Activated CD8-positive, alpha-beta memory T cell treated with anti-CD3 and anti-CD28 coated beads, Interleukin-2, amount 50 U/mL, for 4 hours (primary cell): Measurements from ENCODE around the gene PTPMT1.

ENCODE experiments used
- DNase-seq: peaks from one replicate; pipeline ENCODE4 v3.0.0-alpha.2; 2020

The PTPMT1 gene

GRCh38 chr11:47586098-47586855 is 20.9 kb downstream of the PTPMT1 start, which contains the start of gene FAM180B:
Gene FAM180B, plus strand, starts transcription at chr11:47586678. Its CDS starts 91 bp downstream, at chr11:47586769.
- no peak for DNase-seq

GRCh38 chr11:47587039-47587716 is 21.8 kb downstream of the PTPMT1 start:
- no peak for DNase-seq

GRCh38 chr11:47587723-47588326 is 22.4 kb downstream of the PTPMT1 start:
- no peak for DNase-seq

GRCh38 chr11:47589118-47589517 is 23.7 kb downstream of the PTPMT1 start:
- DNase-seq = no peak

- DNase-seq = no peak
These were observed 24.2 kb downstream of the PTPMT1 start for GRCh38 chr11:47589584-47589976.

GRCh38 chr11:47589977-47590861 is 24.8 kb downstream of the PTPMT1 start:
- no peak for DNase-seq

GRCh38 chr11:47591764-47592163 is 26.4 kb downstream of the PTPMT1 start:
- DNase-seq = no peak

GRCh38 chr11:47592251-47592650 is 26.9 kb downstream of the PTPMT1 start:
- no peak for DNase-seq

GRCh38 chr11:47592970-47593369 is 27.6 kb downstream of the PTPMT1 start:
- no peak for DNase-seq

GRCh38 chr11:47593492-47593933 is 28.1 kb downstream of the PTPMT1 start:
- DNase-seq = no peak

GRCh38 chr11:47593934-47594855 is 28.8 kb downstream of the PTPMT1 start, which contains the start of gene C1QTNF4:
Gene C1QTNF4, minus strand, starts transcription at chr11:47594411. Its CDS starts 3,601 bp downstream, at chr11:47590810.
- no peak for DNase-seq

GRCh38 chr11:47595029-47595428 is 29.6 kb downstream of the PTPMT1 start:
- no peak for DNase-seq

- no peak for DNase-seq
These were observed 30.6 kb downstream of the PTPMT1 start for GRCh38 chr11:47595967-47596366.

- no peak for DNase-seq
These were observed 34.5 kb downstream of the PTPMT1 start for GRCh38 chr11:47599902-47600301.

- no peak for DNase-seq
These were observed 37.9 kb downstream of the PTPMT1 start for GRCh38 chr11:47603295-47603694.

GRCh38 chr11:47605921-47606320 is 40.5 kb downstream of the PTPMT1 start:
- DNase-seq = no peak

- DNase-seq = no peak
These were observed 41.3 kb downstream of the PTPMT1 start for GRCh38 chr11:47606731-47607130.

- no peak for DNase-seq
These were observed 42.0 kb downstream of the PTPMT1 start for GRCh38 chr11:47607380-47607779.

- no peak for DNase-seq
These were observed 44.3 kb downstream of the PTPMT1 start for GRCh38 chr11:47609675-47610074.

- no peak for DNase-seq
These were observed 46.0 kb downstream of the PTPMT1 start for GRCh38 chr11:47611348-47611794.

- DNase-seq = no peak
These were observed 49.9 kb downstream of the PTPMT1 start for GRCh38 chr11:47615249-47615648.
